Midbrain (tissue), 1 donor: ENCODE measurements around the gene GNB1L.

Experiments used
- DNase-seq: peaks from one replicate; lab custom pipeline; 2025; lab: John Stamatoyannopoulos, UW

The GNB1L gene

GRCh38 chr22:19775496-19776325 lies 79.0 kb downstream of the GNB1L start:
- DNase-seq = no peak

GRCh38 chr22:19774628-19775027 lies 80.0 kb downstream of the GNB1L start:
- no peak for DNase-seq

DNA sequence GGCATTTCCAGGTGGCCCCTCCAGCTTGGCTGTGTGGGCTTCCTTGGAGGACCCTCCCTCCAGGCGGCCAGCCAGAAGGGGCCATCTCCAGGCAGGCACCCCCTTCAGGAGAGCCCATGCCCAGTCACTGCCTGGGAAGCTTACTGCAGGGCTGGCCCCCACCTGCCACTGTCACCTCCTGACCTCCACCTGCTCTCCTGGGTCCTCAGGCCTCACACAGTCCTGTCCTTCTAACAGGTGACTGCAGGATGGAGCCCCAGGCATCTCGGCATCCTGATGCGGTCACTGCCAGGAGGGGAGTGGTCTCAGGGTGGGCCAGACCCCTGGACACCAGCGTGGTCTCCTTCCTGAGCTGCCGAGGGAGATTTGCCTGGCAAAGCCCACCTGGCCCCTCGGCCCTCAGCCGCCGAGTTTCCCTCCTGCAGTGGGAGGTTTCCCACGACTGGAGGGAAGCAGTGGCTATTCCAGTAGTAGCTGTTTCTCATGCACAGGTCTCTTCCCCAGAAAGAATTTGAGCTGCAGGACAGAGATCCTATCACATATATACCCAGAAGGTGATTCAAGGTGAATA lies 81.1 kb downstream of the GNB1L start:
- no peak for DNase-seq

- DNase-seq = no peak
These were observed 81.8 kb downstream of the GNB1L start for GRCh38 chr22:19772673-19773469.

DNA sequence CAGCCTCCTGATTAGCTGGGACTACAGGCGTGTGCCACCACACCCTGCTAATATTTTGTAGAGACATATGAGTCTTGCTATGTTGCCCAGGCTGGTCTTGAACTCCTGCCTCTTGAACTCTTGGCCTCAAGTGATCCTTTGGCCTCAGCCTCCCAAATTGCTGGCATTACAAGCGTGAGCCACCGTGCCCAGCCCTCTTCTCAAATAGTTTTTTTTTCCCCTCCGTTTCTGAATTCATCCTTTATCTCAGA lies 82.3 kb downstream of the GNB1L start:
- no peak for DNase-seq

GRCh38 chr22:19770349-19771220 lies 84.1 kb downstream of the GNB1L start:
- no peak for DNase-seq

DNA sequence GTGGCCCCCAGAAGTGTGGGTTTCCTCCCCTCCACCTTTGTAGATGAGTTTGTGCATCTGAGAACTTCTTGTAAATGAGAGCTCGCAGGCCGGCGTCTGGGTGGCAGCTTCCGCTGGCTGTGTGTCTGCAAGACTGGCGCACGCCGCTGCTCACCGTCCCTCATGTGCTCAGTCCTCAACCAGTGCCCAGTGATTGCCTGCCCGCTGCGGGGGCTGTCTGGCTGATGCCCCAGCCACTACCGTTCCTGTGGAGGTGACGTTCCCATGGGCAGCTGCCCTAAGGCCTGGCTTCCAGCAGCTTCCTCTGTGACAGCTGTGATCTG lies 85.3 kb downstream of the GNB1L start:
- DNase-seq = no peak

DNA sequence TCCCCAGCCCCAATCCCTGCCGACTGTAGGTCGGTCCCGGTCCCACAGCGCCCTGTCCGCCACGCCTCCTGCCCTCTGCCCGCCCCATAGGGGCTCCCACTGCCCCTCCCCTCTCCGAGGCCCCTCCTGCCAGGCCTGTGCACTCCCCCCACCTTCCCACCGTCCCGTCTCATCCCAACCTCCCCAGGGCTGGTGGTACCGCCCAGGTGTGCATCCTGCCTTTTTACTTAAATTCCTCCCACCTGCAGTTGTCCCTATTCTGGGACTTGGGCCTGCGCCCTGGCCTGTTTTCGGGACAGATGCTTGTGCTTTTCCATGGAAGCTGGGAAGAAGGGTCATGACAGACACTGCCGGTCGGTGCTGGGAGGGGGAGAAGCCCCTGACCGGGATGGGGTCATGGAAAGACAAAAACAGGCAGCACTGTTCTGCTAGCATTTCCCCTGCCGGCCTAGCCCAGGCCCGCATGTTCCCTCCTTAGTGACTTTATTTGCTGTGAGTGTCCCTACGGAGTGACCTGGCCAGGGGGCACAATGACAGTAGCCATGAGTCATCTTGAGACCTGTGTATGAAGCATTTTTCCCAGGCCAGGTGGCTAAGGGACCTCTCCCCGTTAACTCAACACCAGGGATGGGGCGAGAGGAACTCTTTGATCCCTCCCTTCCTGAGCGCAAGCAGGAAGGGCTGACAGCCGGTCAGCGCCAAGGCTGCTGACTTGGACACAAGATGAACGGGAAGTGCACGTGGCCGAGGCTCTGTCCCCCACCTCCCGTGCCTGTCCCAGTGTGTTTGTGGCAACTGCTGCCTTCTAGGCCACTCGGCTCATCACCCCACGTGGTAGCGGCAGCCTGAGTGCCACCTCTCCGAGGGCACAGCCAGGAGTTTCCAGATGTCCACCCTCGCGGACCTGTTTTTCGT lies 87.0 kb downstream of the GNB1L start:
- no peak for DNase-seq

DNA sequence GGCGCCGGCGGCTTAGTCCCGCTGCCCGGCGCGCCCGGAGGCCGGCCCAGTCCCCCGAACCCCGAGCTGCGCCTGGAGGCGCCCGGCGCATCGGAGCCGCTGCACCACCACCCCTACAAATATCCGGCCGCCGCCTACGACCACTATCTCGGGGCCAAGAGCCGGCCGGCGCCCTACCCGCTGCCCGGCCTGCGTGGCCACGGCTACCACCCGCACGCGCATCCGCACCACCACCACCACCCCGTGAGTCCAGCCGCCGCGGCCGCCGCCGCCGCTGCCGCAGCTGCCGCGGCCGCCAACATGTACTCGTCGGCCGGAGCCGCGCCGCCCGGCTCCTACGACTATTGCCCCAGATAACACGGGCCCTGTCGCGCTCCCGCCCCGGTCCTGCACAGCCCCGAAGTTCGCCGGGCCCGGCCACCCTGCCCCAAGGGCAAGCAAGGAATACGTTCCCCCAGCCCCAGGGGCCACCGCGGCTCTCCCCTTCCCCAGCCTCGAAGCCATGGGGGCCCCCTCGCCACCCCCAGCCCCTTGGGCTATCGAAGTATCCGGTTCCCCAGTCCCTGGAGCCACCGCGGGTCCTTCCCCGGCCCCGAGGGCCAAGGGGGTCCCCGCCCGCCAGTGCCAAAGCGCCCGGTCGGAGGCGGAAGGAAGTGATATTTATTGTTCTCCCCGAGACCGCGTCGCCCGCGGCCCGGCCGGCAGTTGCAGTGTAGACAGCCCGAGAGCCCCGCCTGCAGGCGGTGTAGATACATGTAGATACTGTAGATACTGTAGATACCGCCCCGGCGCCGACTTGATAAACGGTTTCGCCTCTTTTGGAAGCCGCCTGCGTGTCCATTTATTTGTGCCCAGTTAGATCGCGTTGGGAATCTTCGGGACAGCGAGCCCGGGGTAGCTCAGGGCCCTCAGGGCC lies 87.9 kb downstream of the GNB1L start:
- DNase-seq = no peak

GRCh38 chr22:19766240-19766510 lies 88.5 kb downstream of the GNB1L start:
- DNase-seq = no peak

GRCh38 chr22:19765477-19766239 lies 89.0 kb downstream of the GNB1L start:
- DNase-seq = no peak

GRCh38 chr22:19764636-19765476 lies 89.8 kb downstream of the GNB1L start:
- DNase-seq = no peak

GRCh38 chr22:19764299-19764593 lies 90.4 kb downstream of the GNB1L start:
- no peak for DNase-seq

- no peak for DNase-seq
These were observed 91.0 kb downstream of the GNB1L start for GRCh38 chr22:19763458-19764298.

- no peak for DNase-seq
These were observed 91.9 kb downstream of the GNB1L start for GRCh38 chr22:19762568-19763457.

DNA sequence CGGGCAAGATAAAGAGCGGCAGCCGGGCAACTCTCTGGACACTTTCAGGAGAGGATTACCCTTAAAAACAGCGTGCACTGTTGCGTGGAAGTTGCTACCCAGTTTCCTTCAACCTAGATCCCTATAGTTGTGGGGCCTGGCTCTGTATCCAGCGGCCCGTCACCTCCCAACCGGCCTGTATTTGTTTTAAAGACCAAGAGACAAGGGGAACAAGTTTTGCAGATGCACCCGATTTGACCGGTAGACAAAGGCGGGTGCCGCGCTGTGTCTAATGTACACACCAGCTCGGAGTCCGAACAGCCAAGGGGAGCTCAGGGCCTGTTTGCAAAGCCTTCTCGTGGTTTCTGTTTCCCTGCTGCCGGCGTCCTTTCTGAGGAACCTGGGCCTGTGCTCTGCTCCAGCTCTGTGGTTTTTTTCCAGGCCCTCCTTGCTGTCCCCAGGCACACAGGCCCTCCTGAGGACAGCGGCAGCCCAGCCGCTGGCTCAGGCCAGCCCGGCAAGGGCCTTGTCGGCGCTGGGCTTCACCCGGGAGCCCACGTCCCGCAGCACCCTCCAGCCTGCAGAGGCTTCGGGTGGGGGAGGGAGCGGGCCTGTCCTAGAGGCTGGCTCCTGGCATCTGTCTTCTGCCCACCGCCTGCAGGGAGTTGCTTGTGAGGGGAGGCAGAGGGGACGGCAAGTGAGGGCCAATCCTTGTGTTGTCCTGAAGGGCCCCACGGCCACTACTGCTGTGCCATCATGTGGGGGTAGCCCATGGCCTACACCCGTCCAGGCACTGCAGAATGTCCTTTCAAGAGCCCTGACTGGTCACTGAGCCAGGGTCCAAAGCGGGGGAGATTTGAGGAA lies 92.7 kb downstream of the GNB1L start:
- DNase-seq = no peak
